ENCODE results near the gene LSM2. TPM values are rescaled to one million over a fixed set of nuclear protein-coding genes. Genes with fewer than 3 reads are reported as not detected.

Gene LSM2
- total RNA-seq, 2 experiments from 2014 or later, result 78.4 to 82.6 TPM

GRCh38 chr6:31799781-31800180 is 7.0 kb downstream of the LSM2 start:
- Histone ChIP-seq H3K79me2 (ENCODE audit: insufficient read depth, low read depth, low read length) (peaks cover 7% of the 10 kb centered on the region), H4K20me1 (ENCODE audit: insufficient read depth, low read length) (no peaks in the 10 kb centered on the region), H3K4me2 (ENCODE audit: low read length) (no peak overlapping the region), H3K36me3 (ENCODE audit: insufficient read depth, low read length) (peaks cover 42% of the 10 kb centered on the region), H3K4me1 (ENCODE audit: insufficient read depth, low read length, poor library complexity, severe bottlenecking) (peaks cover 28% of the 10 kb centered on the region), H3K9me2 (ENCODE audit: insufficient read depth, low read length) (no peaks in the 10 kb centered on the region), H3K9me3 (ENCODE audit: low read length) (no peaks in the 10 kb centered on the region), H3K27ac (ENCODE audit: low read depth, low read length, poor library complexity, severe bottlenecking) (no peak overlapping the region), H2AFZ (ENCODE audit: low read length) (no peak overlapping the region), H3K4me3 (ENCODE audit: low read depth, low read length, poor library complexity, severe bottlenecking) (no peak overlapping the region)
- ChIA-PET CTCF (ENCODE audit: unreplicated experiment) (no interaction called here), POLR2A (no interaction called here)
- no peak for TF ChIP-seq CTCF (conservative IDR thresholded peaks at IDR 0.05; ENCODE audit: low read length)
- TF ChIP-seq EZH2phosphoT487 (IDR thresholded peaks at IDR 0.05; ENCODE audit: borderline replicate concordance, low read depth, low read length), result no peak
- BruUV-seq (replicated peaks), result no TSS peak
- intact Hi-C loops (cut with micrococcal nuclease; ENCODE audit: unreplicated experiment), result loop anchor here (10.0 kb wide), 1 partner anchor 255 kb away; the partner anchor contains the start of genes ATP6V1G2, DDX39B and NFKBIL1
- DNase-seq (ENCODE audit: low spot score), result no peak

DNA sequence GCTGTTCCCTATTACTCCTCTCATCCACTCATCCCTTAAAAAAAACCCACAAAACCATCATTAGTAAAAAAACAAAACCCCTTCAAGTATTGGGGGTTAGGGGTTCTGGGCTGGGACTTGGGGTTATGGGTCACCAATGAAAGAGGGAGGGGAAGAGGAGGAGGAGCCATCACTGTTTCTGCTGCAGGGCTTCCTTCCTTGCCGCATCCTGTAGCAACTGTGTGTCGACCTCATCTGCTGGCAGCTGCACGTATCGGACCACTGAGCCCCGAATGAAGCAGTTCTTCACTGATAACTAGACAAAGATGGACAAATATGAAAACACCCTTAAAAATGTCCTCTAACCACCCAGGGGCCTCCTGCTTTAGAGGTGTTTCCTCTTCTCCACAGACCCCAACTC is 9.2 kb downstream of the LSM2 start:
- Histone ChIP-seq H3K27ac (ENCODE audit: low read depth, low read length, poor library complexity, severe bottlenecking) (peak overlapping the region; percentile 71), H3K4me1 (ENCODE audit: insufficient read depth, low read length, poor library complexity, severe bottlenecking) (peaks cover 38% of the 10 kb centered on the region), H2AFZ (ENCODE audit: low read length) (no peak overlapping the region), H3K4me3 (ENCODE audit: low read depth, low read length, poor library complexity, severe bottlenecking) (peak overlapping the region; percentile 1), H3K9me2 (ENCODE audit: insufficient read depth, low read length) (no peaks in the 10 kb centered on the region), H3K79me2 (ENCODE audit: insufficient read depth, low read depth, low read length) (peaks cover 23% of the 10 kb centered on the region), H3K36me3 (ENCODE audit: insufficient read depth, low read length) (peaks cover 38% of the 10 kb centered on the region), H3K4me2 (ENCODE audit: low read length) (peak overlapping the region; percentile 39), H4K20me1 (ENCODE audit: insufficient read depth, low read length) (no peaks in the 10 kb centered on the region), H3K9me3 (ENCODE audit: low read length) (no peaks in the 10 kb centered on the region)
- intact Hi-C loops (cut with micrococcal nuclease; ENCODE audit: unreplicated experiment), result loop anchor here (2.0 to 10.0 kb wide), 3 partner anchors 29 to 253 kb away; partner anchors contain the start of genes ATP6V1G2, DDX39B, HSPA1B and NFKBIL1
- BruUV-seq (replicated peaks), result no TSS peak
- peak; percentile 81 for DNase-seq (ENCODE audit: low spot score)
- CTCF ChIA-PET (ENCODE audit: unreplicated experiment), result interaction anchor here (1.0 to 1.1 kb wide), 2 partner anchors 9 to 30 kb away, joined by 4 read pairs; partner anchors contain the start of genes HSPA1B and LSM2
- TF ChIP-seq EZH2phosphoT487 (IDR thresholded peaks at IDR 0.05; ENCODE audit: borderline replicate concordance, low read depth, low read length) (no peak), CTCF (conservative IDR thresholded peaks at IDR 0.05; ENCODE audit: low read length) (no peak)
- POLR2A ChIA-PET, result interaction anchor here (1.8 kb wide), 1 partner anchor 33 kb away, joined by 6 read pairs; no protein-coding TSS in a partner anchor

- ChIA-PET CTCF (ENCODE audit: unreplicated experiment) (interaction anchor here (1.0 to 1.2 kb wide), 3 partner anchors 10 to 31 kb away, joined by 3 to 4 read pairs (median 4); partner anchors contain the start of genes HSPA1B and LSM2), POLR2A (no interaction called here)
- Histone ChIP-seq H3K4me3 (ENCODE audit: low read depth, low read length, poor library complexity, severe bottlenecking) (no peak overlapping the region), H3K27ac (ENCODE audit: low read depth, low read length, poor library complexity, severe bottlenecking) (peak overlapping the region; percentile 71), H3K9me2 (ENCODE audit: insufficient read depth, low read length) (no peaks in the 10 kb centered on the region), H3K4me2 (ENCODE audit: low read length) (peak overlapping the region; percentile 39), H3K9me3 (ENCODE audit: low read length) (no peaks in the 10 kb centered on the region), H3K4me1 (ENCODE audit: insufficient read depth, low read length, poor library complexity, severe bottlenecking) (peaks cover 38% of the 10 kb centered on the region), H4K20me1 (ENCODE audit: insufficient read depth, low read length) (no peaks in the 10 kb centered on the region), H3K36me3 (ENCODE audit: insufficient read depth, low read length) (peaks cover 40% of the 10 kb centered on the region), H2AFZ (ENCODE audit: low read length) (no peak overlapping the region), H3K79me2 (ENCODE audit: insufficient read depth, low read depth, low read length) (peaks cover 23% of the 10 kb centered on the region)
- intact Hi-C loops (cut with micrococcal nuclease; ENCODE audit: unreplicated experiment), result loop anchor here (2.0 to 10.0 kb wide), 3 partner anchors 30 to 252 kb away; partner anchors contain the start of genes ATP6V1G2, DDX39B, HSPA1B and NFKBIL1
- TF ChIP-seq EZH2phosphoT487 (IDR thresholded peaks at IDR 0.05; ENCODE audit: borderline replicate concordance, low read depth, low read length), result no peak
- DNase-seq (ENCODE audit: low spot score), result no peak
- no TSS peak for BruUV-seq (replicated peaks)
Observed at GRCh38 chr6:31796993-31797385, 9.8 kb downstream of the LSM2 start.
